GM19351 (cell line): Measurements from ENCODE around the gene HOXD9.

Source experiments
- ATAC-seq: cut with Tn5 transposase; IDR thresholded peaks from one replicate; pipeline ENCODE4 v1.9.1; 2021; ENCODE audit warnings: mild to moderate bottlenecking, moderate library complexity; ENCODE audit not compliant: unreplicated experiment

Gene HOXD9

GRCh38 chr2:176098366-176099158, 24.0 kb upstream of the HOXD9 start:
- ATAC-seq, result no peak

- no peak for ATAC-seq
Measured at GRCh38 chr2:176099159-176099727, 23.3 kb upstream of the HOXD9 start.

- no peak for ATAC-seq
Measured at GRCh38 chr2:176099728-176100546, 22.6 kb upstream of the HOXD9 start, which contains the start of gene HOXD12. TSS of gene HOXD12 (plus strand) at chr2:176099795. CDS start at chr2:176099802, 7 bp downstream.

GRCh38 chr2:176100547-176101140, 21.9 kb upstream of the HOXD9 start:
- ATAC-seq, result no peak

GRCh38 chr2:176101216-176101830, 21.2 kb upstream of the HOXD9 start:
- no peak for ATAC-seq

GRCh38 chr2:176101842-176102241, 20.7 kb upstream of the HOXD9 start:
- ATAC-seq, result no peak

- ATAC-seq, result no peak
Measured at GRCh38 chr2:176102309-176102866, 20.1 kb upstream of the HOXD9 start.

- ATAC-seq, result no peak
Measured at GRCh38 chr2:176103194-176103593, 19.3 kb upstream of the HOXD9 start.

GRCh38 chr2:176103742-176104315, 18.7 kb upstream of the HOXD9 start:
- no peak for ATAC-seq

- no peak for ATAC-seq
Measured at GRCh38 chr2:176104316-176105077, 18.0 kb upstream of the HOXD9 start.

GRCh38 chr2:176105078-176105729, 17.3 kb upstream of the HOXD9 start:
- ATAC-seq, result no peak

GRCh38 chr2:176105730-176106580, 16.6 kb upstream of the HOXD9 start:
- ATAC-seq, result no peak

GRCh38 chr2:176106581-176107539, 15.7 kb upstream of the HOXD9 start, which contains the start of gene HOXD11:
TSS of gene HOXD11 (plus strand) at chr2:176107280. CDS start at chr2:176107356, 76 bp downstream.
- no peak for ATAC-seq

- ATAC-seq, result no peak
Measured at GRCh38 chr2:176107731-176108181, 14.8 kb upstream of the HOXD9 start.

GRCh38 chr2:176109192-176109901, 13.2 kb upstream of the HOXD9 start:
- ATAC-seq, result no peak

- ATAC-seq, result no peak
Measured at GRCh38 chr2:176109946-176110345, 12.6 kb upstream of the HOXD9 start.
